Endothelial cell of hepatic sinusoid (primary cell): ENCODE results near the gene LGSN.
"Not testable (repeated sequence)": the region's sequence is repeated elsewhere in the genome, so short reads cannot be mapped to it uniquely, and the experiment has no call there.

Experiments used
- in situ Hi-C: cut with HindIII; loops from 2 replicates; pipeline ENCODE4 v1.10.0; 2017; ENCODE audit warnings: low sequenced_read_pairs

Gene LGSN

GRCh38 chr6:63306420-63306819, 13.4 kb downstream of the LGSN start:
- in situ Hi-C loops = no loop called here

- in situ Hi-C loops = no loop called here
These were observed 14.5 kb downstream of the LGSN start for GRCh38 chr6:63305277-63305676.

GRCh38 chr6:63303476-63303875, 16.3 kb downstream of the LGSN start:
- in situ Hi-C loops = no loop called here

GRCh38 chr6:63299667-63300066, 20.1 kb downstream of the LGSN start:
- in situ Hi-C loops = no loop called here

- in situ Hi-C loops = no loop called here
These were observed 24.1 kb downstream of the LGSN start for GRCh38 chr6:63295553-63296194.

GRCh38 chr6:63290492-63291058, 29.2 kb downstream of the LGSN start:
- in situ Hi-C loops = no loop called here

- in situ Hi-C loops = no loop called here
These were observed 30.4 kb downstream of the LGSN start for GRCh38 chr6:63289269-63289872.

- in situ Hi-C loops = no loop called here
These were observed 39.1 kb downstream of the LGSN start for GRCh38 chr6:63280639-63281180.

- in situ Hi-C loops = no loop called here
These were observed 40.9 kb downstream of the LGSN start for GRCh38 chr6:63278916-63279315.

- in situ Hi-C loops = no loop called here
These were observed 43.8 kb downstream of the LGSN start for GRCh38 chr6:63275953-63276352.

GRCh38 chr6:63274795-63275430, 44.9 kb downstream of the LGSN start:
- in situ Hi-C loops = not testable (repeated sequence)

- in situ Hi-C loops = no loop called here
These were observed 47.4 kb downstream of the LGSN start for GRCh38 chr6:63272397-63272796.

- in situ Hi-C loops = no loop called here
These were observed 50.3 kb downstream of the LGSN start for GRCh38 chr6:63269470-63269869.

- in situ Hi-C loops = no loop called here
These were observed 51.2 kb downstream of the LGSN start for GRCh38 chr6:63268574-63268973.

GRCh38 chr6:63267828-63268227, 52.0 kb downstream of the LGSN start:
- in situ Hi-C loops = no loop called here

- in situ Hi-C loops = no loop called here
These were observed 52.7 kb downstream of the LGSN start for GRCh38 chr6:63267046-63267445.

- in situ Hi-C loops = no loop called here
These were observed 56.3 kb downstream of the LGSN start for GRCh38 chr6:63263444-63263843.

GRCh38 chr6:63261820-63262219, 58.0 kb downstream of the LGSN start:
- in situ Hi-C loops = no loop called here

GRCh38 chr6:63259153-63259552, 60.6 kb downstream of the LGSN start:
- in situ Hi-C loops = no loop called here

- in situ Hi-C loops = no loop called here
These were observed 69.8 kb downstream of the LGSN start for GRCh38 chr6:63249875-63250482.

GRCh38 chr6:63246581-63246980, 73.2 kb downstream of the LGSN start:
- in situ Hi-C loops = no loop called here
